Measurements from ENCODE around the gene SEZ6L2.

- TF ChIP-seq POLR2A (IDR thresholded peaks at IDR 0.05) (no peak), CTCF (IDR thresholded peaks at IDR 0.05) (no peak)
Observed at GRCh38 chr16:29898804-29899515, 390 bp downstream of the SEZ6L2 start.
